Measurements from ENCODE around the gene RPL22L1.

The RPL22L1 gene

DNA sequence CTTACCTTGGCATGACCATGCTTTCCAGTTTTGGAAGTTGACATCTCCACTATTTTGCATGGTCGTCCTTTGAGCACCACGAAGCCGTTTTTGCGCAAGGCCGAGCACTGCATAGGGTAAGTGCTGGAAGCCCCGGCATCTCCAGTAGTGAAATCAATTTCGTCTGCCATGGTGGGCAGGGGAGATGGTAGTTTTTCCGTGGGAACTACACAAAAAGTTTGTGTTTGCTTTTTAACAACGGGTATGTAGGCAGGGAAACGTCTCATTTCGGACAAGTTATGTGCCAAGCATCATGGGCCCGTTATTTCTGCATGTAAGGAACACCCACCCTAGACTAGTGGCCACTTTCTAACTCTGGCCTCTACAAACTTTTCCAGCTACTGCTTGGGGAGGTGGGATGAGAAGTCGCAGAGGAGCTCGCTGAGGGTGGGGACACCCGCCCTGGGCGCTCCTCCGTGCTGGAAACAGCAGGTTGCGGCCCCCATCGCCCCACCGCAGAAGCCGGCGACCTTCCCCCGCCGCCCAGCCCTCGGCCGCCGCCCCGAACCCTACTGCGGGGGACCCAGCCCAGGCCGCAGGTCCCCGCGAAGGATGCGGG is 37.7 kb upstream of the RPL22L1 start:
- H4K20me1 ChIP-seq (ENCODE audit: insufficient read depth), result no peaks in the 10 kb centered on the region
- TF ChIP-seq, protein P1, sequence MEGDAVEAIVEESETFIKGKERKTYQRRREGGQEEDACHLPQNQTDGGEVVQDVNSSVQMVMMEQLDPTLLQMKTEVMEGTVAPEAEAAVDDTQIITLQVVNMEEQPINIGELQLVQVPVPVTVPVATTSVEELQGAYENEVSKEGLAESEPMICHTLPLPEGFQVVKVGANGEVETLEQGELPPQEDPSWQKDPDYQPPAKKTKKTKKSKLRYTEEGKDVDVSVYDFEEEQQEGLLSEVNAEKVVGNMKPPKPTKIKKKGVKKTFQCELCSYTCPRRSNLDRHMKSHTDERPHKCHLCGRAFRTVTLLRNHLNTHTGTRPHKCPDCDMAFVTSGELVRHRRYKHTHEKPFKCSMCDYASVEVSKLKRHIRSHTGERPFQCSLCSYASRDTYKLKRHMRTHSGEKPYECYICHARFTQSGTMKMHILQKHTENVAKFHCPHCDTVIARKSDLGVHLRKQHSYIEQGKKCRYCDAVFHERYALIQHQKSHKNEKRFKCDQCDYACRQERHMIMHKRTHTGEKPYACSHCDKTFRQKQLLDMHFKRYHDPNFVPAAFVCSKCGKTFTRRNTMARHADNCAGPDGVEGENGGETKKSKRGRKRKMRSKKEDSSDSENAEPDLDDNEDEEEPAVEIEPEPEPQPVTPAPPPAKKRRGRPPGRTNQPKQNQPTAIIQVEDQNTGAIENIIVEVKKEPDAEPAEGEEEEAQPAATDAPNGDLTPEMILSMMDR (conservative IDR thresholded peaks at IDR 0.05; ENCODE audit: low read depth, low read length), result no peak
- H2AFZ ChIP-seq (ENCODE audit: low read depth), result peak overlapping the region; percentile 53; the same call in 1 of the 2 replicates
- H3K4me3 ChIP-seq (IDR thresholded peaks at IDR 0.05; ENCODE audit: insufficient read depth, low read depth, low read length), result no peak overlapping the region
- no peak overlapping the region for H3K9ac ChIP-seq
- H3K27ac ChIP-seq, result no peak overlapping the region
- H3K79me2 ChIP-seq (ENCODE audit: insufficient read depth, low read depth), result no peaks in the 10 kb centered on the region
- peak overlapping the region; percentile 53; the same call in 1 of the 2 replicates for H3K4me2 ChIP-seq
- H3K4me1 ChIP-seq (ENCODE audit: low read depth, poor library complexity, severe bottlenecking), result no peaks in the 10 kb centered on the region
- H3K27me3 ChIP-seq (ENCODE audit: insufficient read depth, low read depth), result no peaks in the 10 kb centered on the region
- H3K36me3 ChIP-seq (ENCODE audit: insufficient read depth), result no peaks in the 10 kb centered on the region

DNA sequence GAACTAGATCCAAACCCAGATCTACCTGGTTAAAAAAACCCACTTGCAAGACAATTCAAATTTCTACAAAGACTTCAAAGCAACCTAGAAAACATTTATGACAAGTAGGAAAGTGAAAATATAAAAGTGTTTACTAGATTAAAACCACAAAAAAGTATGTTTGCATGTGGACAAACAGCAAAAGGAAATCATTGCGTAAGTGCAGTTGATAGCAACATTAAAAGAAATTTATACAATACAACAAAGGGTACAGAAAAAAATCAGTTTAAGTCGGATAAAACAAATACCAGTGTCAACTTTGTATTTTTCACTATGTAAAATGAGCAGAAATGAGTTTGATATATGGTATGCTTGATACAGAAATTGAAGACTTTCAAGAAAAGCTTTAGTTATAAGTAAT is 35.9 kb upstream of the RPL22L1 start:
- Histone ChIP-seq H3K4me2 (no peak overlapping the region), H4K20me1 (ENCODE audit: insufficient read depth) (no peaks in the 10 kb centered on the region), H3K36me3 (ENCODE audit: insufficient read depth) (no peaks in the 10 kb centered on the region), H3K27me3 (ENCODE audit: insufficient read depth, low read depth) (no peaks in the 10 kb centered on the region), H3K9ac (no peak overlapping the region), H3K79me2 (ENCODE audit: insufficient read depth, low read depth) (no peaks in the 10 kb centered on the region), H3K27ac (no peak overlapping the region), H3K4me1 (ENCODE audit: low read depth, poor library complexity, severe bottlenecking) (no peaks in the 10 kb centered on the region), H2AFZ (ENCODE audit: low read depth) (no peak overlapping the region), H3K4me3 (IDR thresholded peaks at IDR 0.05; ENCODE audit: insufficient read depth, low read depth, low read length) (no peak overlapping the region)
- TF ChIP-seq, protein P1 (conservative IDR thresholded peaks at IDR 0.05; ENCODE audit: low read depth, low read length), result no peak

DNA sequence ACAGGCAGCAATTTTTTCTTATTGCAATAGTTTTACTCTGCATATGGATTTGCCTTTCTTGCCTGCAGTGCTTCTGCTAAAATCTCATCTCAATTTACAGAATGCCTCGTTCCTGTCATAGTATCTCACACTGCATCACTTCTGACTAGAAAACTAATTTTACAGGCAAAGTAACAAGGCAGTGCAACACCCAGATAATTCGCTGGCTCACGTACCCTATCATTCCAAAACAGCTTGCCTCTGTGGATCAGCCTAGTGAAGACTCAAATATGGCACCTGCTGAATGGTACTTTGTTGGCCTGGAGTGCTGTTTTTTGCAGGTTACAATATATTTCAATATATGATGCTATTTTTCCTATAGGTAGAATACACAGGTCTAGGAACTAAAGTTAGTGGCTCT is 33.1 kb upstream of the RPL22L1 start:
- Histone ChIP-seq H3K36me3 (ENCODE audit: insufficient read depth) (no peaks in the 10 kb centered on the region), H3K79me2 (ENCODE audit: insufficient read depth, low read depth) (no peaks in the 10 kb centered on the region), H4K20me1 (ENCODE audit: insufficient read depth) (no peaks in the 10 kb centered on the region), H3K9ac (no peak overlapping the region), H3K4me3 (IDR thresholded peaks at IDR 0.05; ENCODE audit: insufficient read depth, low read depth, low read length) (no peak overlapping the region), H3K4me2 (no peak overlapping the region), H3K4me1 (ENCODE audit: low read depth, poor library complexity, severe bottlenecking) (no peaks in the 10 kb centered on the region), H3K27ac (no peak overlapping the region), H3K27me3 (ENCODE audit: insufficient read depth, low read depth) (no peaks in the 10 kb centered on the region), H2AFZ (ENCODE audit: low read depth) (no peak overlapping the region)
- TF ChIP-seq, protein P1 (conservative IDR thresholded peaks at IDR 0.05; ENCODE audit: low read depth, low read length), result no peak

DNA sequence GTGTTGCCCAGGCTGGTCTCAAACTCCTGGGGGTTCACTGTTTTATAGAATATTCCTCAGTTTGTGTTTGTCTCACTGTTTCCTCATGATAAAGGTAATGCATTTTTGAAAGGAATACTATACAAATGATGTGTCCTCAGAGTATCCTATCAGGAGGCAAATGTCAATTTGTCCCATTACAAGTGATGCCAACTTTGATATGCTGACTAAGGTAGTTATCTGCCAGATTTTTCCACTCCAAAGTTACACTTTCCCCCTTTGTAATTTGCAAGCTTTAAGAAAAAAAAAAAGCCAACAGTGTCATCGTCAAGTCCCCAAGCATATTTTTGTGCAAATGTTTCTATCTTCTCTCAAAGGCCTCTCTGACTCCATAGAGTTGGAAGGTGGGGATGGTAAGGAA is 29.5 kb upstream of the RPL22L1 start:
- no peaks in the 10 kb centered on the region for H3K27me3 ChIP-seq (ENCODE audit: insufficient read depth, low read depth)
- H3K4me1 ChIP-seq (ENCODE audit: low read depth, poor library complexity, severe bottlenecking), result no peaks in the 10 kb centered on the region
- no peak overlapping the region for H3K4me3 ChIP-seq (IDR thresholded peaks at IDR 0.05; ENCODE audit: insufficient read depth, low read depth, low read length)
- TF ChIP-seq, protein P1 (conservative IDR thresholded peaks at IDR 0.05; ENCODE audit: low read depth, low read length), result no peak
- no peak overlapping the region for H2AFZ ChIP-seq (ENCODE audit: low read depth)
- no peaks in the 10 kb centered on the region for H4K20me1 ChIP-seq (ENCODE audit: insufficient read depth)
- H3K9ac ChIP-seq, result no peak overlapping the region
- H3K36me3 ChIP-seq (ENCODE audit: insufficient read depth), result no peaks in the 10 kb centered on the region
- no peak overlapping the region for H3K27ac ChIP-seq
- no peak overlapping the region for H3K4me2 ChIP-seq
- H3K79me2 ChIP-seq (ENCODE audit: insufficient read depth, low read depth), result no peaks in the 10 kb centered on the region

Data from KMS-11 (cell line).